ENCODE measurements around the gene LIG1.

Gene LIG1

DNA sequence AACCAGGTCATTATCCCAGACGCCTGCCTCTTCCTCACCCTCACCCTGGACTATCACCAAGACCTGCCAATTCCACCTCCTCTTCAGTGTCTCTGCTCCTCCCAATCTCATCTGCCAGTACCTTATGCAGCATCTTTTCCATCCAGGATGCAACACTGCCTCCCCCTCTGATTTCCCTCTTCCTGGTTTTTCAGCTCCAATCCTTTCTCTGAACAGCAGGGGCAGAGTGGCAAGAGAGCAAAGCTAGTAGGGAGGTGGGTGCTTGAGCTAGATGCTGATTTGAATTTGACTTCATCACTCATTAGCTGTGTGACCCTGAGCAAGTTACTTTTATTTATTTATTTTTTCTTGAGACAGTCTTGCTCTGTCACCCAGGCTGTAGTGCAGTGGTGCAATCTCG lies 100.7 kb downstream of the LIG1 start:
- no peak for DNase-seq

Measured in NCI-H1048 (cell line).